ENCODE results near the gene FST.

The FST gene

GRCh38 chr5:53473633-53474032 is 6.8 kb upstream of the FST start:
- no peak for DNase-seq (ENCODE audit: low read depth)

DNA sequence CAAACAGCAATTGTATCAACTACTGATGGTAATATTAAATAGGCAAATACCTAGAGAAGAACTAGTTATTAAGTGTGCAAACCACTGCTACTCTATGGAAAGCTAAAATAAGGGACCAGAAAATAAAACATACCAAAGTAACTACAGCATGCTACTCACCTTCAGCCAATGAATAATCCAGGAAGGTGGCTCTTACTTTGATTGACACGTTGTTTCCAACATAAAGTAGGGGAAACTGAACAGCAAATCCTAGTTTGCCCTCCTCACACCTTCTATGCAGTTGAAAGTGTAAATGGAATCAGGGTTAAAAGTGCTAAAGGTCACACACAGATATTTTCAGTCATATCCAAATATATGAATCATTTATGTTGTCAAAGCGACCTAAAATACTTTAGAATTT is 5.1 kb upstream of the FST start:
- DNase-seq (ENCODE audit: low read depth): no peak

- no peak for DNase-seq (ENCODE audit: low read depth)
These were observed 4.4 kb upstream of the FST start for GRCh38 chr5:53476019-53476418.

GRCh38 chr5:53476531-53477480 is 3.6 kb upstream of the FST start:
- no peak for DNase-seq (ENCODE audit: low read depth)

- DNase-seq (ENCODE audit: low read depth): no peak
These were observed 1.9 kb upstream of the FST start for GRCh38 chr5:53478411-53479044.

GRCh38 chr5:53479045-53479589 is 1.3 kb upstream of the FST start:
- no peak for DNase-seq (ENCODE audit: low read depth)

DNA sequence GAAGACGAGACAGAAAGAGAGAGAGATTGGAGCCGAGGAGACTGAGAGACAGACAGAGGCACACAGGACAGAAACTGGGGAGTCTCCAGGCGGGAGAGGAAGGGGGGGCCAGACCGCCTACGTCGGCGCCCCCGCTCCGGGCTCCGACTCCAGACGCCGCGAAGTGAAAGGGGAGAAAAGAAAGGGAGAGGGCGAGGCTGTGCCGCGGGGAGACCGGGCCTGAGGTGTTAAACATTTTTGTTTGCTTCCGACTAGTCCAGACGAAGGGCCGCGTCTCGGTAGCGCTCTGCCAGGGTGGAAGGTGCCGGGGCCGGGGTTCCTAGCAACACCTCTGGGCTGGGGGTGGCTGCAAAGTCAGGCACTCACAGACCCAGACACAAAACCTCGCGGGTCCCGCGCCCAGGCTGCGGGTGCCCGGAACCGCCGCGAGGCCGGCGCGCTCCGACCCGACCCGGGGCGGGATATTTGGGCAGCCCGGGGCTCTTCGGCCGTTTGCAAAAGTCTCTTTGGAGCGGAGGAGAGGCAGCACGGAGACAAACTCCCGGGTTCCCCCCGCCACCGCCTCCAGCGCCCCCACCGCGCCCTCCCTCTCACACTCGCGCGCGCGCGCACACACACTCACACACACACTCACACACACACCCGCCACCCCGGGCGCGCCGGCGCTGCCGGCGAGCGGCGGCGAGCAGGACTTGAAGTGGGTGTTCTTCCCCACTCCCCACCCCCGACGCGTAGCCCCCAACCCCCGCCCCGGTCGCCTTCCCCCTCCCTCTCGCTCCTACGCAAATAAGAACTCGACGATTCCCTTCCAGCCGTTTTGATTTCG is 626 bp upstream of the FST start:
- DNase-seq (ENCODE audit: low read depth): no peak

DNA sequence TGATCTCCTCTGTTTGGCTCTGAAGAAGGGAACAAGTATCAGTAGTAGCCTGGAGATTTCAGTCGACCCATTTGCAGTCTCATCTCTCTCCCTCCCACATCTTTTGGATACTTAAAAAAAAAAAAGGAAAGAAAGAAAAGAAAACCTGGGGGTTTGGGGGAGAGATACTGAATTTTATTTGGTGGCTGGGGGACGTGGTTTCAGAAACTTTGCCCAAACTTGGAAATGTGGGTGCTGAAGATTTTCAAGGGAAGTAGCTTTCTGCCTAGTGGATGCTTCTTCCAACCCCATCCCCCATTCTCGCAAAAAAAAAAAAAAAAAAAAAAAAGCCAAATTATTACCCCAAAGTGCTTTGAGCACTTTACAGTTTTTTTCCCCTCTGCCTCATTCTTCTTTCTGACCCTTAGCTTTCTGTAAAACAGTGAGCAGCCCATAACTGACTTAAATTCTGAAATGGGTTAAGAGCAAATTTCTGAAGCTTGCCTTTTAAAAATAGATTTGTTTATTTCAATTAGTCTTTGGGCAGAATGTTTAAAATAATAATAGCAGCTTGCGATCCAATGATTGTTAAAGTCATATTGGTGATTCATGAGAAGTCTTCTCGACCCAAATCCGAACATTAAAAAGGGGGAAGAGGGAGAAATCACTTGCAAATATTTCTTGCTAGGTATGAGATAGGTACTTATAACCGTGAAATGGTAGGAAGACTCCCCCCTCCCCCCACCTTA is 894 bp downstream of the FST start:
- no peak for DNase-seq (ENCODE audit: low read depth)

GRCh38 chr5:53481887-53482716 is 1.7 kb downstream of the FST start:
- peak; percentile 42 for DNase-seq (ENCODE audit: low read depth)

DNA sequence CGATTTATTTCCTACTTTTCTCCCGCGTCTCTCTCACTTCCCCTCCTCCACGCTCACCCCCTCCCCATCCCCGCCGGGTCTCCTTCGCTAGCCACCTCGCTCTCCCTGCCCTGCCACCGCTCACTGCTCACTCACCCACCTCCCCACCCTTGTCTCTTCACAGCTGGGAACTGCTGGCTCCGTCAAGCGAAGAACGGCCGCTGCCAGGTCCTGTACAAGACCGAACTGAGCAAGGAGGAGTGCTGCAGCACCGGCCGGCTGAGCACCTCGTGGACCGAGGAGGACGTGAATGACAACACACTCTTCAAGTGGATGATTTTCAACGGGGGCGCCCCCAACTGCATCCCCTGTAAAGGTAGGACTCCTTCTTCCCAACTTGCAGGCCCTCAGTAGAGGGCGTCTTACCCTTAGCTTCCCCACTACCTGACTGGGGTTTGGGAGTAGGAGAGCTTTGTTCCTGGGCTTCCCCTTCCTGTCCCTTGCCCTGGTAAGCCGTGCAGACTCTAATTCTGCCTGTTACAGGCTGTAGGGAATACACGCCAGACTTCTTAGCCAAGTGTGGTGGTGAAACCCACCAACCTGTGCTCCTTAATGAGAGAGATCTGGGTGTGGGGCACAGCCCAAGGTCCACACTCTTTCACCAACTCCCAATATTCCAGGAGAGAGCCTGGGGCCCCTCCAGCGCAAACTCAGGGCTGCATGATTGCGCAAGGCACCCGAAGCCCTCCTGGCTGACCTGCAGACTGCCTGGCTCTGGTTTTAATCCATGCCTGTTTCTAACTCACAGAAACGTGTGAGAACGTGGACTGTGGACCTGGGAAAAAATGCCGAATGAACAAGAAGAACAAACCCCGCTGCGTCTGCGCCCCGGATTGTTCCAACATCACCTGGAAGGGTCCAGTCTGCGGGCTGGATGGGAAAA is 2.5 kb downstream of the FST start:
- DNase-seq (ENCODE audit: low read depth): no peak

GRCh38 chr5:53487436-53487835 is 7.0 kb downstream of the FST start:
- no peak for DNase-seq (ENCODE audit: low read depth)

GRCh38 chr5:53488195-53488722 is 7.8 kb downstream of the FST start:
- DNase-seq (ENCODE audit: low read depth): no peak

DNA sequence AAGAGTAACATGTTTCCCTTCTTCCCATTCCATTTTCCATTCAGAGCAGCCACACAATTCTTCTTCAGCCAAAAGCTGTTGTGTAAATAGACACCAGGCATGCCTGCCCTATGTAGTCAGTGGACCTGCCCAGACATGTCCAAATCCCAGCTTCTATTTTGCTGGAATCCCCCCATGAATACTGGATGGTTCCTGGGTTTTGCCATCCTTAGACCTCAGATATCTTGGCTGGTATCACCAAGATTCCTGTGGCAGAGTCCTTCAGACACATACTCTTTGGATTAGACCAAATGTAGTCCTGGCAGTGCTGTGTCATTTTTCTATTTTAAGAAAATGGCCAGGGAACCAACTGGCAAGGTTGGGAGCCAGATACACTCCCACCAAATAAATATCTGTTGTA is 10.3 kb downstream of the FST start:
- DNase-seq (ENCODE audit: low read depth): no peak

DNA sequence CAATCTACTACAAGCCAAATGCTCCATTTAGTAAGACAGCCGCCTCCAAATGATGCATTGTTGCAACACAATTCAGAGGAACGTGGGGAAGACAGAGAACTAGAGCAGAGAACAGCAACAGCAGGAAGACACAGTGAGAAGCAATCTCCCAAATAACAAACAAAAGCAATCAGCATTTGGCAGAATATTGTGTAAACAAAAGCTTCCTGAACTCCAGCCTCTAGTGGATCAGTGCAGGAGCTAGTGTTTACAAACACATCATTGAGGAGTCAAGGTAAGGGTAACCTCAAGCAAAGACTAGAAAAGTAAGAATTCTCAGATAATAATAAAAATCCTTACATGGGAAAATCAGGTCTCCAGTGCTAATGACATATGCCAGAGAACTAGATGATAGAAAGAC is 20.6 kb downstream of the FST start:
- DNase-seq (ENCODE audit: low read depth): no peak

DNA sequence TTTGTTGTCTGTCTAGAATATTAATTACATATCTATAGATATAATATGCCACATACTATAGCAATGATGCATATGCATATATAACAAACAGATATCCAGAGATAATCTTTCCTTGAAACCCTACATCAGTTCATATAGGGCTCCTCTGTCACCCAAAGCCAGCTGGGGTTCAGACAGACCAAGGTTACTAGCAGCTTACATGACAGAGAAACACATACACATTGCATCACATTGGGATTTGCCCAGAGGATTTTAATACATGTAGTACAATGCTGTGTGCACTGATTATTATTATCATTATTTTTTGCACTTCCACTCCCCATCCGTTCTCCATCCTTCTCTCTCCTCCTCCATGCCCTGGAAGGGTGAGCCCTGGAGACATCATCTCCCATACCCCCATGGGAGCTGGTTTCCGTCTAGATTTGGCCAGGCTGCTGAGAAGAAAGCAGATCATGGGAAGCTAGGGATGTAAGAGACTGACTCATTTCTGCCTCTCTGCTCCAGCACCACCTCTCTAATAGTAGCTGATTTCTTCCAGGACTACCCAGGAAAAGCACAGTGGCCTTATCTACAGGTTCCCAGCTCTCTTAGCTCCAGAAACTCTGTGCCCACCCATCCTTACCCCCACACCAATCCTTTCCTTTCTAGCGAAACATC is 23.3 kb downstream of the FST start:
- no peak for DNase-seq (ENCODE audit: low read depth)

DNA sequence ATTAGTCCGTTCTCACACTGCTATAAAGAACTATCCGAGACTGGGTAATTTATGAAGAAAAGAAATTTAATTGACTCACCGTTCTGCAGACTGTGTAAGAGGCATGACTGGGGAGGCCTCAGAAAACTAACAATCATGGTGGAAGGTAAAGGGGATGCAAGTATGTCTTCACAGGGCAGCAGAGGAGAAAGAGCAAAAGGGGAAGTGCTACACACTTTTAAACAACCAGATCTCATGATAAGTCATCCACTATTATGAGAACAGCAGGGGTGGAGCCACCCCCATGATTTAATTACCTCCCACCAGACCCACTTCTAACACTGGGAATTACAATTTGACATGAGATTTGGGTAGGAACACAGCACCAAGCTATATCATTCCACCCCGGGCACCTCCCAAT is 26.6 kb downstream of the FST start:
- no peak for DNase-seq (ENCODE audit: low read depth)

GRCh38 chr5:53508125-53508524 is 27.7 kb downstream of the FST start:
- no peak for DNase-seq (ENCODE audit: low read depth)

- no peak for DNase-seq (ENCODE audit: low read depth)
These were observed 32.1 kb downstream of the FST start for GRCh38 chr5:53512539-53512938.

DNA sequence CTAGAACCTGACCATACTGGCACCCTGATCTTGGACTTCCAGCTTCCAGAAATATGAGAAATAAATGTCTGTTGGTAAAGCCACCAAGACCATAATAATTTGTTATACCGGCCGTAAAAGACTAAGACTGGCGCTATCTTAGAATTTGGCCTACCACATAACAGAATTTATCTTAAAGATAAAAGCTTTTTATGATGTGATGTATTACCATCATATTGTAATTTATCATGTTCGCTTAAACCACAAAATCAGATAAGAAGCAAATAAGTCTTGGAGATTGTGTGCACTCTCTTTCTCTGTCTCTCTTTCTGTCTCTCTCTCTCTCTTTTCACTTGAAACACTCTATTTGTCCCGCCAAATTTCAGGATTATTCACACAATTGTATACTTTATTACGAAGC is 35.6 kb downstream of the FST start:
- DNase-seq (ENCODE audit: low read depth): no peak

Data from activated T-cell treated with anti-CD3 and anti-CD28 coated beads for 24 hours (primary cell).